K562 (cell line): Measurements from ENCODE around the gene ARHGAP42. TPM values are rescaled to one million over a fixed set of nuclear protein-coding genes. Genes with fewer than 3 reads are reported as not detected.

Source experiments
- ATAC-seq: fragments of 200-7000 bp; cut with Tn5 transposase; 3 replicates; pipeline ENCODE4 v1.9.1; 2020; ENCODE audit warnings: moderate library complexity
- BruUV-seq: library from RNA; stranded (reverse); fragments of 400-500 nt; replicated peaks from 2 replicates; lab custom pipeline; 2021; lab: Mats Ljungman, UMichigan
- CTCF ChIA-PET: fragments of 300-600 bp; formaldehyde crosslinking; extraction: SDS; loops from one replicate; lab custom pipeline; 2021; ENCODE audit warnings: low intra/inter-chr PET ratio; lab: Yijun Ruan, JAX
- POLR2A ChIA-PET: fragments of 300-600, 350-650 bp; sonication (Branson Sonifier 250); formaldehyde crosslinking; extraction: SDS; loops from one replicate; lab custom pipeline; 2021; ENCODE audit warnings: antibody characterized with exemption, inconsistent platforms; lab: Yijun Ruan, JAX
- DNase-seq, 4 experiments: peaks; one replicate each; pipeline versions ENCODE4 v3.0.0 to v3.0.0-alpha.2; 2011 to 2018; ENCODE audit warnings: low spot score in 3 of 4, mixed read lengths in 3 of 4; ENCODE audit errors: extremely low read depth in 1 of 4
- FAIRE-seq: peaks from 2 replicates; lab custom pipeline; 2011; peaks lifted over from hg19 to GRCh38; lab: Jason Lieb, UNC
- H2AFZ ChIP-seq: 2 replicates; pipeline ENCODE4 v1.6.0; 2011; ENCODE audit warnings: low read depth, low read length, control low read depth, inconsistent platforms
- H3K27ac ChIP-seq: fragments of 200-600 bp; 3 replicates; pipeline ENCODE4 v1.8.0; 2011; ENCODE audit warnings: low read depth, mild to moderate bottlenecking, control low read depth, inconsistent platforms, low read length, moderate library complexity, mixed read lengths; ENCODE audit errors: extremely low read depth
- H3K27me3 ChIP-seq, 2 experiments: fragments of 300-600 bp in 1 of 2; 2 replicates in 1 of 2; 3 replicates in 1 of 2; pipeline versions ENCODE4 v1.6.0 to v1.8.0; 2011; ENCODE audit warnings: inconsistent platforms in 2 of 2, low read length in 2 of 2, mild to moderate bottlenecking in 1 of 2, mixed read lengths in 1 of 2, moderate library complexity in 1 of 2; ENCODE audit not compliant: control insufficient read depth in 2 of 2, insufficient read depth in 2 of 2
- H3K36me3 ChIP-seq: fragments of 300-600 bp; 3 replicates; pipeline ENCODE4 v1.8.0; 2011; ENCODE audit warnings: mild to moderate bottlenecking, low read length, inconsistent platforms; ENCODE audit not compliant: control insufficient read depth, insufficient read depth
- H3K4me1 ChIP-seq, 2 experiments: fragments of 200-600 bp in 1 of 2; replicated peaks in 1 of 2; 2 replicates in 1 of 2; 3 replicates in 1 of 2; pipeline versions ENCODE4 v1.5.1 to v1.8.0; 2011; ENCODE audit warnings: inconsistent platforms in 2 of 2, low read length in 2 of 2, mild to moderate bottlenecking in 1 of 2, mixed read lengths in 1 of 2, moderate library complexity in 1 of 2; ENCODE audit not compliant: control insufficient read depth in 2 of 2, insufficient read depth in 2 of 2
- H3K4me2 ChIP-seq: 2 replicates; pipeline ENCODE4 v1.6.1; 2011; ENCODE audit warnings: low read length, control low read depth, inconsistent platforms, mixed read lengths; ENCODE audit not compliant: insufficient read depth
- H3K4me3 ChIP-seq: fragments of 200-600 bp; sonication (generic), shearing (Covaris generic); 2 replicates; pipeline ENCODE4 v1.5.1; 2016; ENCODE audit warnings: control low read depth, inconsistent platforms
- H3K79me2 ChIP-seq: fragments of 200-600 bp; 3 replicates; pipeline ENCODE4 v1.8.0; 2011; ENCODE audit warnings: low read length, inconsistent platforms; ENCODE audit not compliant: control insufficient read depth, insufficient read depth
- H3K9ac ChIP-seq, 2 experiments: 2 replicates each; pipeline versions ENCODE4 v1.6.0 to v1.6.1; 2011; ENCODE audit warnings: low read depth in 2 of 2, low read length in 2 of 2, control low read depth in 1 of 2, inconsistent platforms in 1 of 2, mild to moderate bottlenecking in 1 of 2, mixed read lengths in 1 of 2; ENCODE audit not compliant: insufficient read depth in 1 of 2
- H3K9me1 ChIP-seq: one replicate; pipeline ENCODE4 v1.6.0; 2011; ENCODE audit warnings: inconsistent platforms, mild to moderate bottlenecking, low read length, moderate library complexity; ENCODE audit not compliant: control insufficient read depth, insufficient read depth
- H3K9me3 ChIP-seq: replicated peaks from 2 replicates; pipeline ENCODE4 v1.5.1; 2011; ENCODE audit warnings: low read depth, low read length, inconsistent platforms; ENCODE audit not compliant: control insufficient read depth, insufficient read depth
- H4K20me1 ChIP-seq: replicated peaks from 2 replicates; pipeline ENCODE4 v1.6.1; 2011; ENCODE audit warnings: low read length, inconsistent platforms, mixed read lengths; ENCODE audit not compliant: control insufficient read depth, insufficient read depth
- ASH1L ChIP-seq: fragments of 450-650 bp; IDR thresholded peaks from 2 replicates; pipeline ENCODE4 v1.6.1; 2018; ENCODE audit warnings: borderline replicate concordance, mild to moderate bottlenecking, low read depth; ENCODE audit not compliant: partially characterized antibody
- CBFA2T2 ChIP-seq: fragments of 450-650 bp; conservative IDR thresholded peaks from 2 replicates; pipeline ENCODE4 v1.6.1; 2017; ENCODE audit warnings: mild to moderate bottlenecking
- DEAF1 ChIP-seq: fragments of 450-650 bp; formaldehyde crosslinking; IDR thresholded peaks from 2 replicates; pipeline ENCODE4 v1.4.0; 2020; ENCODE audit warnings: mild to moderate bottlenecking, moderate library complexity
- ELF2 ChIP-seq: fragments of 250-450 bp; sonication (Bioruptor Pico); IDR thresholded peaks from 2 replicates; pipeline ENCODE4 v1.5.0; 2021; ENCODE audit warnings: mild to moderate bottlenecking
- HDGF ChIP-seq: fragments of 450-650 bp; IDR thresholded peaks from 2 replicates; pipeline ENCODE4 v1.6.1; 2016
- MED1 ChIP-seq: sonication (generic); formaldehyde crosslinking; IDR thresholded peaks from 2 replicates; pipeline ENCODE4 v1.8.1; 2023; ENCODE audit warnings: missing genetic modification reagents, borderline replicate concordance
- RFX1 ChIP-seq: fragments of 450-650 bp; IDR thresholded peaks from 2 replicates; pipeline ENCODE4 v1.6.1; 2016; ENCODE audit warnings: mild to moderate bottlenecking, moderate library complexity
- SOX6 ChIP-seq: fragments of 450-650 bp; IDR thresholded peaks from 2 replicates; pipeline ENCODE4 v1.6.1; 2014; ENCODE audit warnings: mild to moderate bottlenecking
- SRF ChIP-seq, 2 experiments: fragments of 250-450, 450-650 bp in 1 of 2; sonication (Bioruptor Pico) in 1 of 2; sonication (generic) in 1 of 2; formaldehyde crosslinking; IDR thresholded peaks; 2 replicates each; pipeline versions ENCODE4 v1.5.0 to v1.5.1; 2020 to 2022; ENCODE audit warnings: mild to moderate bottlenecking in 1 of 2, missing genetic modification reagents in 1 of 2
- ZNF830 ChIP-seq: fragments of 250-450 bp; sonication (Bioruptor Pico); IDR thresholded peaks from 2 replicates; pipeline ENCODE4 v1.5.0; 2021; ENCODE audit warnings: mild to moderate bottlenecking
- WGBS: fragments of 100-300 bp; shearing (Covaris generic); methylation state at CpG from one replicate; pipeline ENCODE4 v1.1.6; 2016; ENCODE audit warnings: low coverage, mixed read lengths; ENCODE audit not compliant: insufficient coverage; ENCODE audit errors: missing lambda C conversion rate; 5-methylcytosine and 5-hydroxymethylcytosine counted together
- in situ Hi-C: fragments of 300-500 bp; cut with MboI; formaldehyde crosslinking; loops from 4 replicates; pipeline ENCODE4 v1.15.0; 2018; ENCODE audit warnings: inconsistent platforms, mixed read lengths
- intact Hi-C: fragments of 100-400 bp; cut with micrococcal nuclease; formaldehyde crosslinking; loops from 2 replicates; pipeline ENCODE4 v1.14.2; 2022
- polyA plus RNA-seq, 8 experiments: library from polyadenylated mRNA; depleted of rRNA in 4 of 8; stranded (reverse) in 5 of 8; unstranded in 3 of 8; fragments of >200 nt; fragmentation: Nextera tagmentation in 2 of 8; fragmentation: Illumina TruSeq in 1 of 8; extraction: Ambion mirVana in 2 of 8; extraction: Trizol in 1 of 8; gene quantifications; 2 replicates each; pipeline versions ENCODE4 v1.2.1 to v1.2.3, GENCODE V29; 2011 to 2014; ENCODE audit warnings: inconsistent platforms in 1 of 8, missing spikeins in 1 of 8
- total RNA-seq, 7 experiments: library from RNA; depleted of rRNA in 6 of 7; stranded (reverse); fragments of >200 nt in 6 of 7; fragmentation: Illumina TruSeq in 2 of 7; extraction: Trizol in 2 of 7; gene quantifications; 2 replicates each; pipeline versions ENCODE4 v1.2.1 to v1.2.3, GENCODE V29; 2011 to 2021; ENCODE audit warnings: low replicate concordance in 1 of 7

ARHGAP42 gene
- total and polyA plus RNA-seq, 9 of the 15 experiments (the other 6 are each of a cell fraction or from before 2014, with no cell fraction given), result 0.95 to 6.1 (median 2.4) TPM

DNA sequence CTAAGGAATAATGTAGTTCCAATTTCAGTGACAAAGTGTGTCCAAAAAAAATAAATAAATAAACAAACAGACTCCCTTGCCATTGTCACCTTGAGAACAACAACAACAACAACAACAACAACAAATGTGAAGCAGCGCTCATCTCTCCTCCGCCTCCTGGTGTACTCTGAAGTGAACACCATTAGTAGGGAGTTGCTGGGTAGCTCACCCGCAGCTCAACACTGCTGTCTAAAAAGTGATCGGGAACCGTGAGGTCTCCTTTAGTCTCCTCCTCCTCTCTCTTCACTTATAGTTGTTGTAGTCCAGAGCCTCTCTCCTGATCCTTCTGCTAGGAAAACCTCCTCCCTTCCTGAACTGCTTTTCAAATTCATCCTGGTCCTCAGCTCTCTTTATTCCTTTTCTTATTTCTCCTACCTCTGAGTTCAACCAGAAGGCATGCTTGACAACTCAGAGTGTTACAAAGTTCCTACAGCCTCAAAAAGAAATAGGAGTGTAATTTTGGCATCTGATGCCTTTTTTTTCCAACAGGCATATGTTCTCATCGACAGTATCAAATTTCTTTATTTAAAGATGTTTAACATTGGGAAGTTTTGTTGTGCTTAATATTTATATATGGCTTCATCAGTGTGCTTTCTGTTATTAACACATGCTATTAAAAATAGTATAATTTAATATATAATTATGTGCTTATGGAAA lies 227.5 kb downstream of the ARHGAP42 start:
- BruUV-seq, result no TSS peak
- TF ChIP-seq CBFA2T2 (no peak), ZNF830 (no peak), MED1 (no peak), ELF2 (CRISPR knock-in tag) (no peak), ASH1L (no peak), SOX6 (no peak), DEAF1 (no peak), SRF (CRISPR knock-in tag; IDR thresholded peaks at IDR 0.05) (no peak), HDGF (no peak), RFX1 (no peak)
- POLR2A ChIA-PET, result interaction anchor here (1.5 kb wide), 1 partner anchor 8 kb away, joined by 3 read pairs; no protein-coding TSS in a partner anchor
- no peak overlapping the region for H3K4me3 ChIP-seq
- 25% methylated on average over 6 of the region's 6 CpGs for WGBS
- no peaks in the 10 kb centered on the region for H3K27me3 ChIP-seq
- H3K9ac ChIP-seq, result no peak overlapping the region
- H2AFZ ChIP-seq, result no peak overlapping the region
- H3K9me3 ChIP-seq, result no peaks in the 10 kb centered on the region
- no peaks in the 10 kb centered on the region for H3K36me3 ChIP-seq
- no peaks in the 10 kb centered on the region for H3K79me2 ChIP-seq
- in situ Hi-C loops (no loop called here), intact Hi-C loops (no loop called here)
- H4K20me1 ChIP-seq, result no peaks in the 10 kb centered on the region
- FAIRE-seq, result no peak
- no peaks in the 10 kb centered on the region for H3K4me1 ChIP-seq
- no peak overlapping the region for H3K4me2 ChIP-seq
- no peak overlapping the region for H3K27ac ChIP-seq
- CTCF ChIA-PET, result no interaction called here
- H3K9me1 ChIP-seq, result no peaks in the 10 kb centered on the region
- no peak for DNase-seq
- ATAC-seq, result no peak
